Naive thymus-derived CD8-positive, alpha-beta T cell (primary cell): Measurements from ENCODE around the gene CARD6. TPM values are rescaled to one million over a fixed set of nuclear protein-coding genes. Genes with fewer than 3 reads are reported as not detected.
"Not testable (repeated sequence)": the region's sequence is repeated elsewhere in the genome, so short reads cannot be mapped to it uniquely, and the experiment has no call there.

Experiments
- ATAC-seq, 2 donors: fragments of 150-1000 bp; cut with Tn5 transposase in 1 of 2; sonication (Bioruptor Pico), chemical (Tn5 transposase) in 1 of 2; 1 replicate in 1 of 2; 2 replicates in 1 of 2; pipeline ENCODE4 v1.10.0; 2021; ENCODE audit warnings: mild to moderate bottlenecking in 2 of 2, moderate library complexity in 2 of 2
- POLR2A ChIA-PET: fragments of 350-600 bp; sonication (Branson Sonifier 250); formaldehyde crosslinking; loops from one replicate; lab custom pipeline; 2021; ENCODE audit warnings: antibody characterized with exemption; lab: Charles Lee
- DNase-seq, 10 donors: peaks; one replicate each; pipeline versions ENCODE4 v3.0.0 to v3.0.0-alpha.2; 2020 to 2022
- H3K27ac Mint-ChIP-seq, 10 donors: one replicate each; pipeline ENCODE4 v1.8.0; 2020 to 2022; ENCODE audit warnings: mild to moderate bottlenecking in 10 of 10, mixed read lengths in 10 of 10, moderate library complexity in 4 of 10, inconsistent platforms in 1 of 10
- H3K27me3 Mint-ChIP-seq, 5 donors: one replicate each; pipeline ENCODE4 v1.8.0; 2021 to 2022; ENCODE audit warnings: mixed read lengths in 5 of 5
- H3K36me3 Mint-ChIP-seq, 3 donors: one replicate each; pipeline ENCODE4 v1.8.0; 2020 to 2022; ENCODE audit warnings: mixed read lengths in 3 of 3, mild to moderate bottlenecking in 2 of 3, inconsistent platforms in 1 of 3
- H3K4me1 Mint-ChIP-seq, 4 donors: one replicate each; pipeline ENCODE4 v1.8.0; 2021 to 2022; ENCODE audit warnings: mixed read lengths in 4 of 4
- H3K4me3 Mint-ChIP-seq, 10 donors: one replicate each; pipeline ENCODE4 v1.8.0; 2020 to 2022; ENCODE audit warnings: mild to moderate bottlenecking in 10 of 10, mixed read lengths in 10 of 10, moderate library complexity in 6 of 10, inconsistent platforms in 1 of 10
- H3K9me3 Mint-ChIP-seq, 9 donors: one replicate each; pipeline ENCODE4 v1.8.0; 2020 to 2022; ENCODE audit warnings: mixed read lengths in 9 of 9, mild to moderate bottlenecking in 3 of 9, inconsistent platforms in 1 of 9, moderate library complexity in 1 of 9
- polyA plus RNA-seq, 3 donors: library from polyadenylated mRNA; unstranded; fragments of 300-500 nt; fragmentation: Illumina TruSeq; gene quantifications; one replicate each; pipeline ENCODE4 v1.2.3, GENCODE V29; 2021
- total RNA-seq, 8 experiments: library from RNA in 2 of 8; stranded (reverse) in 2 of 8; gene quantifications; one replicate each; pipeline ENCODE4 v1.2.3 and lab custom pipeline; 2021 to 2026

CARD6 gene
- total and polyA plus RNA-seq, 5 experiments from 2014 or later = 0.12 to 1.8 (median 1.1) TPM

DNA sequence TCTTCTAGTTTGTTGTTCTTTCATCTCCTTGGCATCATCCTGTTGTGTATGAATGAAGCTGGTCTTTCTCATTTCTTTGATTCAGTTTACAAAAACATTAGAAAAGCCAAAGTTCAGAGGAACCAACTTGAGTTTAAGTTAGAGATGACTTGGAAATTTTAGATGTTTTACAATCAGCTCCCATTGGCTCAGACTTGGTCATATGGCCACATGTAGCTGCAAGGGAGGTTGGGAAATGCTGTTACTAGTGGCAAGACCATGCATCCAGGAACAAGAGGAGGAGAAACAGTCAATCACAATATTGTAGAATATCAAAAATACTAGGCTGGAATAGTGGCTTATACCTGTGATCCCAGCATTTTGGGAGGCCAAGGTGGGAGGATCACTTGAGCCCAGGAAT lies 19.5 kb downstream of the CARD6 start:
- H3K27ac Mint-ChIP-seq = no peak overlapping the region

GRCh38 chr5:40865004-40865403 lies 23.8 kb downstream of the CARD6 start:
- ATAC-seq, H3K27ac Mint-ChIP-seq, H3K4me3 Mint-ChIP-seq, DNase-seq, H3K4me1 Mint-ChIP-seq, H3K36me3 Mint-ChIP-seq, POLR2A ChIA-PET, H3K27me3 Mint-ChIP-seq: not testable (repeated sequence)
- H3K9me3 Mint-ChIP-seq = peaks cover 0 to 17% (median 7%) of the 10 kb centered on the region in 9 donors

More for the DNA sequence above, 19.5 kb downstream of the CARD6 start:
- H3K9me3 Mint-ChIP-seq = peaks cover 0 to 17% (median 7%) of the 10 kb centered on the region in 9 donors
- no peak for DNase-seq
- H3K4me3 Mint-ChIP-seq = no peak overlapping the region
- ATAC-seq = no peak
- POLR2A ChIA-PET = no interaction called here
- no peaks in the 10 kb centered on the region for H3K4me1 Mint-ChIP-seq
- peaks cover 0 to 1% (median 0%) of the 10 kb centered on the region in 5 donors for H3K27me3 Mint-ChIP-seq
- H3K36me3 Mint-ChIP-seq = peaks cover 0 to 10% (median 1%) of the 10 kb centered on the region in 3 donors

DNA sequence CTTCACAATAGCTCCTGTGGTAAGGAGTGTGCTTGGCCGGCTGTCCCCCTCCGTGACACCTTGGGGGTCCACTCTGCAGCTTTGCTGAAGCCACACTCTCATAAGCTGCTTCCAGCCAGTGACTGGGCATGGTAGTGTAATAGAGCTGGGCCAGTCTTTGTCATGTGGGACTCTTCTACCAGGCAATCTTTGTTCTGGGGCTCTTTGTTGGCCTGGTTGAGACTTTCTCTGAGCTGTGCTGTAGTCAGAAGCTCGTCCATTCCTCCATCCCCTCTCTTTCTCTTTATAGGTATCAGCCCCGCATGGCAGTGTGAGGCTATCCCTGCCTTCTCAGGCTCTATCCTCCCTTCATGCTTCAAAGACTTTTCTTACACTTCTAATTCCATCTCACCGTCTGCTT lies 25.7 kb downstream of the CARD6 start:
- DNase-seq = no peak
- Mint-ChIP-seq H3K9me3 (peaks cover 0 to 17% (median 7%) of the 10 kb centered on the region in 9 donors), H3K4me1 (no peaks in the 10 kb centered on the region), H3K27ac (peak overlapping the region in 1 of 10 donors; percentile 46), H3K4me3 (no peak overlapping the region), H3K36me3 (peaks cover 0 to 10% (median 3%) of the 10 kb centered on the region in 3 donors), H3K27me3 (peaks cover 0 to 9% (median 4%) of the 10 kb centered on the region in 5 donors)
- POLR2A ChIA-PET = no interaction called here
- ATAC-seq = no peak

DNA sequence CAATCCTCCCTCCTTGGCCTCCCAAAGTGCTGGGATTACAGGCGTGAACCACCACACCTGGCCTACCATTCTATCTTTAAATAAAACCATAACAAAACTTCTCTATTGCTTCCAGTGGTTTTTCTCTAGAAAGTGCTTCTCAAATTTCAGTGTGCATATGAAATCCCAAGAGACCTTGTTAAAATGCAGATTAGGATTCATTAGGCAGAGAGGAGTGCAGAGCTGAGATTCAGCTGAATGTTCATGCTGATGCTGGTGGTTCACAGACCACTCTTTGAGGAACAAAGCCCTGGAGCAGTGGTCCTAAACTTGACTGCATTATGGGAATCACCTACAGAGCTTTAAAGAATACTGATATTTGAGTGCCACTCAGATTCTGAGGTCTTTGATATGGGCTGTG lies 28.2 kb downstream of the CARD6 start:
- Mint-ChIP-seq H3K4me1 (no peaks in the 10 kb centered on the region), H3K4me3 (no peak overlapping the region)
- POLR2A ChIA-PET = no interaction called here

GRCh38 chr5:40871177-40871576 lies 30.0 kb downstream of the CARD6 start:
- peaks cover 0 to 11% (median 9%) of the 10 kb centered on the region in 5 donors for H3K27me3 Mint-ChIP-seq
- H3K4me3 Mint-ChIP-seq = no peak overlapping the region
- ATAC-seq (no peak), DNase-seq (no peak)
- POLR2A ChIA-PET = no interaction called here
- H3K36me3 Mint-ChIP-seq = peaks cover 0 to 2% (median 0%) of the 10 kb centered on the region in 3 donors
- no peaks in the 10 kb centered on the region for H3K4me1 Mint-ChIP-seq
- peaks cover 0 to 6% (median 0%) of the 10 kb centered on the region in 9 donors for H3K9me3 Mint-ChIP-seq
- no peak overlapping the region for H3K27ac Mint-ChIP-seq

More for the DNA sequence above, 28.2 kb downstream of the CARD6 start:
- ATAC-seq = no peak
- DNase-seq = no peak
- Mint-ChIP-seq H3K9me3 (peaks cover 0 to 13% (median 7%) of the 10 kb centered on the region in 9 donors), H3K36me3 (peaks cover 0 to 10% (median 3%) of the 10 kb centered on the region in 3 donors), H3K27me3 (peaks cover 0 to 11% (median 9%) of the 10 kb centered on the region in 5 donors), H3K27ac (no peak overlapping the region)

DNA sequence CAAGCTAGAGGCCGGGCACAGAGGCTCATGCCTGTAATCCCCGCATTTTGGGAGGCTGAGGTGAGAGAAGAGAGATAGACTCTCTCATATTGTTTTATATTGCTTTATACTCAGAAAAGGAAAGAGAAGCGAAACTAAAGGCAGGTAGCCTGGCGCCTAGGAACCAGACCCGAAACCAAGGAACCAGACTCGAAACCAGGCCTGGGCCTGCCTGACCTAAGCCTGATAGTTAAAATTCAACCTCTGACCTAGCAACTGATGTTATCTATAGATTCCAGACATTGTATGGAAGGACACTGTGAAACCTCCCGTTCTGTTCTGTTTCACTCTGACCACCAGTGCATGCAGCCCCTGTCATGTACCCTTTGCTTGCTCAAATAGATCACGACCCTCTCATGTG lies 31.1 kb downstream of the CARD6 start:
- H3K9me3 Mint-ChIP-seq, ATAC-seq, H3K27ac Mint-ChIP-seq: not testable (repeated sequence)

GRCh38 chr5:40873286-40873880 lies 32.2 kb downstream of the CARD6 start:
- ATAC-seq (no peak), DNase-seq (no peak)
- H3K36me3 Mint-ChIP-seq = peaks cover 0 to 10% (median 0%) of the 10 kb centered on the region in 3 donors
- H3K27ac Mint-ChIP-seq = peak overlapping the region in 2 of 10 donors; percentile 1 to 55
- no peak overlapping the region for H3K4me3 Mint-ChIP-seq
- H3K9me3 Mint-ChIP-seq = peaks cover 0 to 10% (median 4%) of the 10 kb centered on the region in 9 donors
- POLR2A ChIA-PET = no interaction called here
- no peaks in the 10 kb centered on the region for H3K4me1 Mint-ChIP-seq
- peaks cover 2 to 11% (median 6%) of the 10 kb centered on the region in 5 donors for H3K27me3 Mint-ChIP-seq

More for the DNA sequence above, 31.1 kb downstream of the CARD6 start:
- H3K4me1 Mint-ChIP-seq, POLR2A ChIA-PET, DNase-seq, H3K4me3 Mint-ChIP-seq, H3K36me3 Mint-ChIP-seq: not testable (repeated sequence)
- H3K27me3 Mint-ChIP-seq = peaks cover 2 to 11% (median 7%) of the 10 kb centered on the region in 5 donors

- Mint-ChIP-seq H3K27me3 (peaks cover 1 to 10% (median 3%) of the 10 kb centered on the region in 5 donors), H3K4me3 (no peak overlapping the region), H3K27ac (peak overlapping the region in 2 of 10 donors; percentile 22 to 58), H3K36me3 (peaks cover 0 to 10% (median 0%) of the 10 kb centered on the region in 3 donors), H3K4me1 (no peaks in the 10 kb centered on the region), H3K9me3 (peaks cover 0 to 10% (median 4%) of the 10 kb centered on the region in 9 donors)
- no peak for DNase-seq
- ATAC-seq = no peak
- POLR2A ChIA-PET = no interaction called here
Observed at GRCh38 chr5:40875958-40876357, 34.8 kb downstream of the CARD6 start.

GRCh38 chr5:40877371-40877988 lies 36.3 kb downstream of the CARD6 start:
- no peak overlapping the region for H3K27ac Mint-ChIP-seq
- H3K4me3 Mint-ChIP-seq = no peak overlapping the region
- peaks cover 0 to 10% (median 0%) of the 10 kb centered on the region in 3 donors for H3K36me3 Mint-ChIP-seq
- peaks cover 0 to 10% (median 4%) of the 10 kb centered on the region in 9 donors for H3K9me3 Mint-ChIP-seq
- DNase-seq = no peak
- H3K4me1 Mint-ChIP-seq = no peaks in the 10 kb centered on the region
- peaks cover 0 to 16% (median 3%) of the 10 kb centered on the region in 5 donors for H3K27me3 Mint-ChIP-seq
- no peak for ATAC-seq
- POLR2A ChIA-PET = no interaction called here

DNA sequence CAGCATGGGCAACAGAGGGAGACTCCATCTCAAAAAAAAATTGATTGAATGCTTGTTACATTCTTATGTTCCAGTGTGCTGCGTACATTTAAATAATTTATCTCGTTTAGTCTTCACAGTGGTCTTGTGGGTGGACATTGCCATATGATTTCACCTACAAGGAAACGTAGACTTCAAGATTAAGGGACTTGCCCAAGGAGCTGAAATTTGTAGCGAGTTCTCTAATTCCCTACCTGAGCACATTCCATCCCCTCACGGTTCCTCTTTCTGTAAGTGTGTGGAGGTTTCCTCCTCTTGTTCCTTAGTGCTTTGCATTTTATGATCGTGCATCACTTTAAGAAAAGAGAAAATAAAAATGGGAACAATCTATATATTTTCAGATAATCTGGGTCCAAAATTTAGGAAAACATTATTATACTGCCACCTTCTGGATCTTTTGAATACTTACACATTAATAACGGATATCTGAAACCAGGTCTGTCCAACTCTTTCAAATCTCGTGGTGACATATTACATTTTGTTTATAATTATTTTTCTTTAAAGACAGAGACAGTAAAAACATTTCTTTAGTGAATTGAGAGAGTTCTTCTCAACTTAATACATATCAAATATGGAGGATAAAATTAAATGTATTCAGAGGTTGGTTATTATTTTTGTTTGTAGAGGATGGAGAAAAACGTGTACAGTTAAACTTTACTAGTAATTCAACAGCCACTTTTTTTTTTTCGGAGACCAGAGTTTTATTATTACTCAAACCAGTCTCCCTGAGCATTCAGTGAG lies 38.2 kb downstream of the CARD6 start:
- H3K4me1 Mint-ChIP-seq = no peaks in the 10 kb centered on the region
- ATAC-seq (no peak), DNase-seq (peak in 3 of 10 donors; percentile 27 to 38 (median 37))
- POLR2A ChIA-PET = no interaction called here
- H3K36me3 Mint-ChIP-seq = peaks cover 0 to 10% (median 0%) of the 10 kb centered on the region in 3 donors
- peaks cover 0 to 9% (median 0%) of the 10 kb centered on the region in 5 donors for H3K27me3 Mint-ChIP-seq
- H3K27ac Mint-ChIP-seq = no peak overlapping the region
- peaks cover 0 to 10% (median 4%) of the 10 kb centered on the region in 9 donors for H3K9me3 Mint-ChIP-seq
- H3K4me3 Mint-ChIP-seq = no peak overlapping the region

DNA sequence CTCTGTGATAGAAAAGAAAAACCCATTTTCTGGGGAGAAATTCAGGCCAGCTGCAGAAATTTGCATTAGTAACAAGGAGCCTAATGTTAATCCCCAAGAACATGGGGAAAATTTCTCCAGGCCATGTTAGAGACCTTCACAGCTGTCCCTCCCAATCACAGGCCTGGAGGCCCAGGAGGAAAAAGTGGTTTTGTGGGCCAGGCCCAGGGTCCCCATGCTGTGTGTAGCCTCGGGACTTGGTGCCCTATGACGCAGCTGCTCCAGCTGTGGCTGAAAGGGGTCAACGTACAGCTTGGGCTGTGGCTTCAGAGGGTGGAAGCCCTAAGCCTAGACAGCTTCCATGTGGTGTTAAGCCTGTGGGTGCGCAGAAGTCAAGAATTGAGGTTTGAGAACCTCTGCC lies 41.1 kb downstream of the CARD6 start:
- DNase-seq (no peak), ATAC-seq (no peak)
- Mint-ChIP-seq H3K4me3 (no peak overlapping the region), H3K9me3 (peaks cover 0 to 5% (median 0%) of the 10 kb centered on the region in 9 donors), H3K4me1 (no peaks in the 10 kb centered on the region), H3K36me3 (peaks cover 0 to 4% (median 0%) of the 10 kb centered on the region in 3 donors), H3K27ac (no peak overlapping the region), H3K27me3 (peaks cover 0 to 11% (median 1%) of the 10 kb centered on the region in 5 donors)
- POLR2A ChIA-PET = no interaction called here

- DNase-seq, POLR2A ChIA-PET, H3K4me3 Mint-ChIP-seq, H3K4me1 Mint-ChIP-seq, H3K9me3 Mint-ChIP-seq, H3K27ac Mint-ChIP-seq, H3K36me3 Mint-ChIP-seq, ATAC-seq: not testable (repeated sequence)
- H3K27me3 Mint-ChIP-seq = peaks cover 0 to 11% (median 2%) of the 10 kb centered on the region in 5 donors
Observed at GRCh38 chr5:40883051-40883450, 41.9 kb downstream of the CARD6 start.
